SU-DHL-6 (cell line): ENCODE measurements around the gene FBLN5.
"Not testable (repeated sequence)": the region's sequence is repeated elsewhere in the genome, so short reads cannot be mapped to it uniquely, and the experiment has no call there.

Experiments used
- H2AFZ ChIP-seq: fragments of 200-600 bp; sonication (generic); 2 replicates; pipeline ENCODE4 v1.6.1; 2014; ENCODE audit warnings: low read depth, mild to moderate bottlenecking, moderate library complexity, mixed read lengths, antibody characterized with exemption, low read length; ENCODE audit not compliant: severe bottlenecking
- H3F3A ChIP-seq: fragments of 200-600 bp; shearing (Covaris generic); 2 replicates; pipeline ENCODE4 v1.6.0; 2016; ENCODE audit warnings: antibody characterized with exemption, mild to moderate bottlenecking; ENCODE audit not compliant: insufficient read depth
- H3K27ac ChIP-seq: fragments of 200-600 bp; sonication (generic); 2 replicates; pipeline ENCODE4 v1.5.1; 2016; ENCODE audit warnings: low read depth, mild to moderate bottlenecking, low read length, moderate library complexity, mixed read lengths
- H3K27me3 ChIP-seq: fragments of 200-600 bp; sonication (generic), shearing (Covaris generic); 2 replicates; pipeline ENCODE4 v1.6.0; 2014; ENCODE audit warnings: mild to moderate bottlenecking, low read length
- H3K36me3 ChIP-seq: fragments of 200-600 bp; sonication (generic); 2 replicates; pipeline ENCODE4 v1.6.1; 2014; ENCODE audit warnings: mild to moderate bottlenecking, low read length, mixed read lengths
- H3K4me2 ChIP-seq: fragments of 300-600, 200-600 bp; shearing (Covaris generic), sonication (generic); 2 replicates; pipeline ENCODE4 v1.6.0; 2014; ENCODE audit warnings: low read length, low read depth, mild to moderate bottlenecking; ENCODE audit not compliant: poor library complexity, severe bottlenecking
- H3K4me3 ChIP-seq: fragments of 200-600 bp; sonication (generic); 2 replicates; pipeline ENCODE4 v1.5.1; 2014; ENCODE audit warnings: antibody characterized with exemption, low read length, mild to moderate bottlenecking, mixed read lengths; ENCODE audit not compliant: insufficient read depth, poor library complexity, severe bottlenecking
- H3K79me2 ChIP-seq: fragments of 200-600 bp; sonication (generic); 2 replicates; pipeline ENCODE4 v1.6.1; 2014; ENCODE audit warnings: mild to moderate bottlenecking, low read length, moderate library complexity; ENCODE audit not compliant: insufficient read depth
- H3K9ac ChIP-seq: fragments of 200-600 bp; sonication (generic); 2 replicates; pipeline ENCODE4 v1.7.0; 2014; ENCODE audit warnings: mild to moderate bottlenecking, low read length
- H3K9me2 ChIP-seq: fragments of 200-600 bp; sonication (generic); replicated peaks from 2 replicates; pipeline ENCODE4 v1.6.1; 2014; ENCODE audit warnings: low read length; ENCODE audit not compliant: insufficient read depth
- H3K9me3 ChIP-seq: fragments of 200-600 bp; sonication (generic); 2 replicates; pipeline ENCODE4 v1.6.1; 2014; ENCODE audit warnings: low read length, mixed read lengths; ENCODE audit not compliant: insufficient read depth
- H4K20me1 ChIP-seq: fragments of 200-600 bp; sonication (generic); 2 replicates; pipeline ENCODE4 v1.6.1; 2014; ENCODE audit warnings: low read depth, mild to moderate bottlenecking, antibody characterized with exemption, low read length, moderate library complexity, mixed read lengths
- EZH2phosphoT487 ChIP-seq: fragments of 200-600 bp; sonication (generic), shearing (Covaris generic); conservative IDR thresholded peaks from 2 replicates; pipeline ENCODE4 v1.6.1; 2018; ENCODE audit warnings: mild to moderate bottlenecking, antibody characterized with exemption, low read length, moderate library complexity, mixed read lengths
- TF ChIP-seq, protein P1 (sequence below): fragments of 200-600 bp; sonication (generic); IDR thresholded peaks from one replicate; pipeline ENCODE4 v1.5.1; 2017; ENCODE audit warnings: antibody characterized with exemption, mild to moderate bottlenecking, low read length, moderate library complexity; ENCODE audit not compliant: insufficient read depth, poor library complexity, severe bottlenecking

The FBLN5 gene

DNA sequence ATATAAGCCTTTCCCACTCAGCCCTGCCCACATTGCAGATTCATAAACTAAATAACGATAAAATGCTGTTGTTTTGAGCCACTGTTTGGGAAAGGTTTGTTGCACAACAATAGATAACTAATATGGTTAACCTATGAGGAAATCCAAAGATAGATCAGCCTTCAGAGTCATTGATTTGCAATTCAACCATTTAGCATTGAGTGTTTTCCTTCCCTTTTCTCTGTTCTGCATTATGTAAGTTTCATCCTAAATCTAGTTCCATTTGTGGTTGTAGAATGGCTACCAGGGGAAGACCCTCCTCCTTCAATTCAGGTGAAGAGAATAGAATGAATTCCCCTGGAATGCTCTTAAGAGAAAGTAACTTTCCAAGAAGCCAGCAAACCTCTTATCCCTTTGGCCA lies 99.8 kb downstream of the FBLN5 start:
- H4K20me1 ChIP-seq = no peaks in the 10 kb centered on the region
- H3K9ac ChIP-seq = no peak overlapping the region
- no peaks in the 10 kb centered on the region for H3K79me2 ChIP-seq
- H3K4me3 ChIP-seq = no peak overlapping the region
- H3K9me2 ChIP-seq = no peaks in the 10 kb centered on the region
- no peak overlapping the region for H3K27ac ChIP-seq
- H3K27me3 ChIP-seq = no peaks in the 10 kb centered on the region
- H2AFZ ChIP-seq = no peak overlapping the region
- no peaks in the 10 kb centered on the region for H3K9me3 ChIP-seq
- no peaks in the 10 kb centered on the region for H3K36me3 ChIP-seq
- H3K4me2 ChIP-seq = no peak overlapping the region
- H3F3A ChIP-seq = no peaks in the 10 kb centered on the region
- TF ChIP-seq, protein P1, sequence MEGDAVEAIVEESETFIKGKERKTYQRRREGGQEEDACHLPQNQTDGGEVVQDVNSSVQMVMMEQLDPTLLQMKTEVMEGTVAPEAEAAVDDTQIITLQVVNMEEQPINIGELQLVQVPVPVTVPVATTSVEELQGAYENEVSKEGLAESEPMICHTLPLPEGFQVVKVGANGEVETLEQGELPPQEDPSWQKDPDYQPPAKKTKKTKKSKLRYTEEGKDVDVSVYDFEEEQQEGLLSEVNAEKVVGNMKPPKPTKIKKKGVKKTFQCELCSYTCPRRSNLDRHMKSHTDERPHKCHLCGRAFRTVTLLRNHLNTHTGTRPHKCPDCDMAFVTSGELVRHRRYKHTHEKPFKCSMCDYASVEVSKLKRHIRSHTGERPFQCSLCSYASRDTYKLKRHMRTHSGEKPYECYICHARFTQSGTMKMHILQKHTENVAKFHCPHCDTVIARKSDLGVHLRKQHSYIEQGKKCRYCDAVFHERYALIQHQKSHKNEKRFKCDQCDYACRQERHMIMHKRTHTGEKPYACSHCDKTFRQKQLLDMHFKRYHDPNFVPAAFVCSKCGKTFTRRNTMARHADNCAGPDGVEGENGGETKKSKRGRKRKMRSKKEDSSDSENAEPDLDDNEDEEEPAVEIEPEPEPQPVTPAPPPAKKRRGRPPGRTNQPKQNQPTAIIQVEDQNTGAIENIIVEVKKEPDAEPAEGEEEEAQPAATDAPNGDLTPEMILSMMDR = no peak
- no peak for TF ChIP-seq EZH2phosphoT487

DNA sequence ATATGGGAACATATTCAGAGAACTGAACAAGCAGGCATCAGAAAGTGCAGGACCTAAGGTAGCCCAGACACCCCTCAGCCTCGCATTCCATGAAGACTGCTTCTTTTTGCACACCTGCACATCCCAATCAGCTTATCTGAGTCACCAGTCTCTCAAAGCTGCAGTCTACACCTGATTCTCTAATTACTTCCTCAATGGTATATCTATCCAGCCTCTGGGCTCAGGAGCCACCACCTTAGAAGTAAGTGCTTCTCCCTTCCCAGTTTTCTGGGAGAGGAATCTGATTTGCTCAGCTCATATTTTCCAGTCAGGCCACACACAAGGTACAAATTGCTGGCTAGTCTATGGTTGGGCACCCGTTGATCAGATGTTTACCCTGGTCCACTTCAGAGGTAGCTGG lies 101.8 kb downstream of the FBLN5 start:
- no peak overlapping the region for H3K27ac ChIP-seq
- H3K4me2 ChIP-seq = no peak overlapping the region
- H3K4me3 ChIP-seq = no peak overlapping the region
- H3K27me3 ChIP-seq = no peaks in the 10 kb centered on the region
- H4K20me1 ChIP-seq = no peaks in the 10 kb centered on the region
- H3K36me3 ChIP-seq = no peaks in the 10 kb centered on the region
- no peaks in the 10 kb centered on the region for H3F3A ChIP-seq
- no peaks in the 10 kb centered on the region for H3K9me2 ChIP-seq
- no peaks in the 10 kb centered on the region for H3K79me2 ChIP-seq
- no peak overlapping the region for H3K9ac ChIP-seq
- H2AFZ ChIP-seq = no peak overlapping the region
- no peaks in the 10 kb centered on the region for H3K9me3 ChIP-seq
- TF ChIP-seq EZH2phosphoT487 = no peak
- TF ChIP-seq, protein P1 = no peak

DNA sequence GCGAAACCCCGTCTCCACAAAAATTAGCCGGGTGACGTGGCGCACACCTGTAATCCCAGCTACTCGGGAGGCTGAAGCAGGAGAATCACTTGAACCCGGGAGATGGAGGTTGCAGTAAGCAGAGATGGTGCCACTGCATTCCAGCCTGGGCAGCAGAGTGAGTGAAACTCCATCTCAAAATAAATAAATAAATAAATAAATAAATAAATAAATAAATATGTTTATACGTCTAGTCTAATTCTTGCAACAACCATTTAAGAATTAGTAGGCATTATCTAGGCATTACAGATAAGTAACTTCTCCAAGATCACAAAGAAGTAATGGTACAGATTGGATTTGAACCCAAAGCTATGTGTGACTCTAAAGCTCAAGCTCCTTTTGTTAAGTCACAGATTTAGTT lies 102.4 kb downstream of the FBLN5 start:
- not testable (repeated sequence) for H3K79me2 ChIP-seq, H3K9ac ChIP-seq, H3K27ac ChIP-seq, H3F3A ChIP-seq, H3K9me2 ChIP-seq, H3K27me3 ChIP-seq, H3K36me3 ChIP-seq, H2AFZ ChIP-seq, H4K20me1 ChIP-seq, H3K4me2 ChIP-seq, H3K4me3 ChIP-seq, H3K9me3 ChIP-seq

DNA sequence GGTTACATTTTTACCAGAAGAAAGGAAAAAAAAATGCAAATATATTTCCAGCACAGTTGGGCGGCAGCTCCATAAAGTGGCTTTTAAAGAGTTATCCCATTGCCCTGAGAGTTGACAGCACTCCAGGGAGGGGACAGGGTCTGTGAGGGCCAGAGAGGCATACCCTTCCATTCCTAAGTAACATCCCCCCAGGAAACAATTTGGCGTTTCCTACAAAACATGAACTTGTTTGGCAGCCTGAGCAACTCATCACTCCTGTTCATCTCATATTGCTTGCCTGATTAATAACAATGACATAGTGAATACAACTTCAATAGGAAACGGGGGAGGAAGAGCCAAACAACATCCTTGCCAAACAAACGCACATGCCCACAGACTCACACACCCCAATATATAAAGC lies 103.5 kb downstream of the FBLN5 start:
- H3K36me3 ChIP-seq = no peaks in the 10 kb centered on the region
- H4K20me1 ChIP-seq = no peaks in the 10 kb centered on the region
- no peak overlapping the region for H3K4me2 ChIP-seq
- H3K9me3 ChIP-seq = 0 out of 2 replicates have a peak, but pooled peaks cover 4% of the 10 kb centered on the region
- H3K27ac ChIP-seq = no peak overlapping the region
- H2AFZ ChIP-seq = no peak overlapping the region
- no peak for TF ChIP-seq EZH2phosphoT487
- no peak overlapping the region for H3K9ac ChIP-seq
- H3K27me3 ChIP-seq = no peaks in the 10 kb centered on the region
- H3K4me3 ChIP-seq = no peak overlapping the region
- no peaks in the 10 kb centered on the region for H3K79me2 ChIP-seq
- no peaks in the 10 kb centered on the region for H3F3A ChIP-seq
- no peaks in the 10 kb centered on the region for H3K9me2 ChIP-seq
